ENCODE measurements around the gene EHD3.

DNA sequence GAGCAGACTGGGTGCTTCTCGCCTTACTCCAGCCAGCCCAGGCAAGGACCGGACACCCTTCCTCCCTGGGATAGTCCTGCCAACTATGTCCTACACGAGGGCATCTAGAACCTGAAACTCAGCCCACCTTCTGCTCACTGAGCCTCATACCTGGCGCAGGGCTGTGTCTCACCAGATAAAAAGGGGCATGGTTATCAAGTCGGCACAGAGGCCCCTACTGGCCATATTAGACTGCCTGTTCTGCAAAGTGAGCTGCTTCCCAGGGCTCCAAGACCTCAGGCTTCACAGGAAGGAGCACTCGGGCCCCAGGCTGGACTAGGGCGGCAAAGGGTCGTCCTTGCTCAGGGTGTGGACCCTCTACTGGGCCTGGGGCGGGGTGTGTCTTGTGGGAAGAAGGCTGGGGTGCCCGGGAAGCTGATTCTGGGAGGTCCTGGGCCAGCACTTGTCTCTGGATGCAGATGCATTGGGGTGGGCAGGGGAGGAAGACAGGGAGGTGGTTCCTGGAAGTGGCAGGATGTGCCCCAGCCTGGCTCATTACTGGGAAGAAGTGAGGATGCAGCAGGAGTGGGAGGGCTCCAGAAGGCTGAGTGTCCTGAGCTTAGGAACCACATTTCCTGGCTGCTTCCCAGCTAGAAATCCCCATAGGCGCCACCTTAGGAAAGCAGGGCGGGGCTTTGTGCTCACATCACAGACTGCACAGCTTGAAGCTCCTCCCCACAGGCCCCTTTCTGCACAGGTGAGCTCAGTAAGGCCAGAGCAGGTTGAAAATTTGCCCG is 19.6 kb downstream of the EHD3 start:
- TF ChIP-seq, protein P1, sequence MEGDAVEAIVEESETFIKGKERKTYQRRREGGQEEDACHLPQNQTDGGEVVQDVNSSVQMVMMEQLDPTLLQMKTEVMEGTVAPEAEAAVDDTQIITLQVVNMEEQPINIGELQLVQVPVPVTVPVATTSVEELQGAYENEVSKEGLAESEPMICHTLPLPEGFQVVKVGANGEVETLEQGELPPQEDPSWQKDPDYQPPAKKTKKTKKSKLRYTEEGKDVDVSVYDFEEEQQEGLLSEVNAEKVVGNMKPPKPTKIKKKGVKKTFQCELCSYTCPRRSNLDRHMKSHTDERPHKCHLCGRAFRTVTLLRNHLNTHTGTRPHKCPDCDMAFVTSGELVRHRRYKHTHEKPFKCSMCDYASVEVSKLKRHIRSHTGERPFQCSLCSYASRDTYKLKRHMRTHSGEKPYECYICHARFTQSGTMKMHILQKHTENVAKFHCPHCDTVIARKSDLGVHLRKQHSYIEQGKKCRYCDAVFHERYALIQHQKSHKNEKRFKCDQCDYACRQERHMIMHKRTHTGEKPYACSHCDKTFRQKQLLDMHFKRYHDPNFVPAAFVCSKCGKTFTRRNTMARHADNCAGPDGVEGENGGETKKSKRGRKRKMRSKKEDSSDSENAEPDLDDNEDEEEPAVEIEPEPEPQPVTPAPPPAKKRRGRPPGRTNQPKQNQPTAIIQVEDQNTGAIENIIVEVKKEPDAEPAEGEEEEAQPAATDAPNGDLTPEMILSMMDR (IDR thresholded peaks at IDR 0.05), result no peak
- TF ChIP-seq POLR2A (IDR thresholded peaks at IDR 0.05), result no peak

Data from testis (tissue), 2 donors.